Measurements from ENCODE around the gene MMP2. TPM values are rescaled to one million over a fixed set of nuclear protein-coding genes. Genes with fewer than 3 reads are reported as not detected.

The MMP2 gene
- total and polyA plus RNA-seq, 2 of the 8 experiments (the other 6 are each of a cell fraction or from before 2014, with no cell fraction given): 33.6 to 58.2 TPM

GRCh38 chr16:55490301-55490700 lies 11.3 kb downstream of the MMP2 start:
- H3K9ac ChIP-seq (replicated peaks in 1 of 4; ENCODE audit: extremely low read depth in 1 of 4, low read depth in 3 of 4, low read length in 3 of 4): no peak overlapping the region
- no peak overlapping the region for H4K8ac ChIP-seq (ENCODE audit: extremely low read depth, insufficient read depth, low read length)
- H2BK120ac ChIP-seq (replicated peaks; ENCODE audit: low read depth, low read length): no peak overlapping the region
- H3K9me3 ChIP-seq (ENCODE audit: insufficient read depth in 2 of 2, low read depth in 1 of 2, low read length in 1 of 2): no peaks in the 10 kb centered on the region
- no peak for DNase-seq (ENCODE audit: low read depth in 1 of 2, low spot score in 2 of 2)
- H2AK5ac ChIP-seq (ENCODE audit: low read depth, low read length): no peak overlapping the region
- H3K14ac ChIP-seq (ENCODE audit: insufficient read length): no peak overlapping the region
- H3K56ac ChIP-seq (replicated peaks; ENCODE audit: insufficient read length, low read depth, low read length): no peak overlapping the region
- H3K79me1 ChIP-seq (ENCODE audit: low read depth, low read length): no peaks in the 10 kb centered on the region
- no peak overlapping the region for H4K5ac ChIP-seq (ENCODE audit: insufficient read length, low read depth, low read length)
- ChIA-PET CTCF (ENCODE audit: partially characterized antibody) (interaction anchor here (0.6 to 5.8 kb wide), 5 partner anchors 9 to 212 kb away, joined by 3 to 39 read pairs (median 6); no protein-coding TSS in a partner anchor), POLR2A (ENCODE audit: partially characterized antibody) (interaction anchor here (0.9 kb wide), 1 partner anchor 10 kb away, joined by 5 read pairs; no protein-coding TSS in a partner anchor)
- H2BK12ac ChIP-seq (ENCODE audit: low read depth, low read length): no peak overlapping the region
- no peaks in the 10 kb centered on the region for H3K36me3 ChIP-seq (ENCODE audit: control insufficient read depth in 2 of 4, insufficient read depth in 4 of 4, low read length in 3 of 4)
- H2BK20ac ChIP-seq (ENCODE audit: low read length): no peak overlapping the region
- no peaks in the 10 kb centered on the region for H3K27me3 ChIP-seq (replicated peaks in 1 of 4; ENCODE audit: control insufficient read depth in 3 of 4, extremely low read depth in 1 of 4, insufficient read depth in 3 of 4, low read length in 3 of 4)
- no peak overlapping the region for H3K23ac ChIP-seq (ENCODE audit: insufficient read length)
- no peak overlapping the region for H3K27ac ChIP-seq (ENCODE audit: low read depth, low read length)
- H3K4me1 ChIP-seq (replicated peaks in 1 of 4; ENCODE audit: control insufficient read depth in 3 of 4, insufficient read depth in 4 of 4, low read length in 3 of 4): no peaks in the 10 kb centered on the region; a peak in 1 of 7 replicates
- H2BK5ac ChIP-seq (ENCODE audit: low read depth, low read length): no peak overlapping the region
- H4K91ac ChIP-seq (replicated peaks; ENCODE audit: insufficient read length, low read length): no peak overlapping the region
- H2BK15ac ChIP-seq (ENCODE audit: low read length): no peak overlapping the region
- H3K18ac ChIP-seq (ENCODE audit: extremely low read depth, low read length): no peak overlapping the region
- no peak overlapping the region for H3K4me2 ChIP-seq (ENCODE audit: insufficient read depth in 1 of 2, low read depth in 2 of 2, low read length in 2 of 2)
- FAIRE-seq: no peak
- no peak overlapping the region for H3K4me3 ChIP-seq (ENCODE audit: extremely low read depth in 1 of 4, insufficient read depth in 2 of 4, low read depth in 3 of 4, low read length in 4 of 4)
- no peak overlapping the region for H3K4ac ChIP-seq (replicated peaks; ENCODE audit: insufficient read length, low read depth, low read length)
- WGBS, 2 experiments (ENCODE audit: extremely low coverage in 1 of 2, insufficient coverage in 1 of 2, insufficient read length in 1 of 2, insufficient replicate concordance in 2 of 2, low coverage in 1 of 2, low lambda C conversion rate in 2 of 2, missing lambda C conversion rate in 1 of 2): 100% methylated on average over 2 of the region's 2 CpGs; no CpG with 5 or more reads in 1 of the 2 experiments
- no peaks in the 10 kb centered on the region for H3K79me2 ChIP-seq (ENCODE audit: control insufficient read depth in 1 of 2, insufficient read depth in 2 of 2, low read length in 2 of 2)
- no peak overlapping the region for H2AFZ ChIP-seq (ENCODE audit: low read length)
- no peaks in the 10 kb centered on the region; the same call in 1 of the 2 replicates for H3K23me2 ChIP-seq (ENCODE audit: low read depth, low read length)
- H4K20me1 ChIP-seq (replicated peaks in 1 of 2; ENCODE audit: control insufficient read depth in 1 of 2, insufficient read depth in 2 of 2, low read length in 2 of 2): peaks cover 0 to 1% of the 10 kb centered on the region in 2 experiments
